Motor neuron (in vitro differentiated cells): Measurements from ENCODE around the gene GNS. TPM values are rescaled to one million over a fixed set of nuclear protein-coding genes. Genes with fewer than 3 reads are reported as not detected.

Source experiments
- ATAC-seq, 8 experiments: fragments of 200-7000 bp; cut with Tn5 transposase; replicated peaks in 6 of 8; 2 replicates each; pipeline ENCODE4 v1.8.0; 2021; ENCODE audit warnings: mild to moderate bottlenecking in 8 of 8, moderate library complexity in 8 of 8
- H3K27ac ChIP-seq, 2 donors: fragments of 250-450 bp; sonication (Bioruptor Pico); 2 replicates each; pipeline ENCODE4 v1.9.0; 2021; ENCODE audit warnings: antibody characterized with exemption in 2 of 2, mild to moderate bottlenecking in 2 of 2, moderate library complexity in 1 of 2
- H3K4me1 ChIP-seq, 2 donors: fragments of 250-450 bp; sonication (Bioruptor Pico); replicated peaks in 1 of 2; 2 replicates each; pipeline ENCODE4 v1.6.1; 2021; ENCODE audit warnings: antibody characterized with exemption in 2 of 2, mild to moderate bottlenecking in 2 of 2, moderate library complexity in 1 of 2
- H3K4me3 ChIP-seq, 5 donors: fragments of 250-450 bp; sonication (Bioruptor Pico); 2 replicates each; pipeline ENCODE4 v1.9.0; 2021; ENCODE audit warnings: antibody characterized with exemption in 5 of 5, mild to moderate bottlenecking in 5 of 5, moderate library complexity in 4 of 5
- WGBS, 10 experiments: fragments of 450-650 bp; shearing (Covaris generic); methylation state at CpG; one replicate each; pipeline ENCODE4 v1.0.0; 2022; 5-methylcytosine and 5-hydroxymethylcytosine counted together
- in situ Hi-C, 9 experiments: fragments of 400-800 bp; cut with MboI; loops; one replicate each; pipeline ENCODE4 v1.15.0; 2021; ENCODE audit warnings: low sequenced_read_pairs in 9 of 9, low pct_unique_long_range_greater_than_20kb in 2 of 9; ENCODE audit not compliant: unreplicated experiment in 9 of 9
- total RNA-seq, 8 experiments: library from RNA; unstranded; fragments of 300-600 nt; gene quantifications; 2 replicates each; pipeline versions ENCODE4 v1.2.3 to v1.2.4, GENCODE V29; 2022

Gene GNS
- total RNA-seq, 8 experiments from 2014 or later, result 19.2 to 126 (median 51.3) TPM

DNA sequence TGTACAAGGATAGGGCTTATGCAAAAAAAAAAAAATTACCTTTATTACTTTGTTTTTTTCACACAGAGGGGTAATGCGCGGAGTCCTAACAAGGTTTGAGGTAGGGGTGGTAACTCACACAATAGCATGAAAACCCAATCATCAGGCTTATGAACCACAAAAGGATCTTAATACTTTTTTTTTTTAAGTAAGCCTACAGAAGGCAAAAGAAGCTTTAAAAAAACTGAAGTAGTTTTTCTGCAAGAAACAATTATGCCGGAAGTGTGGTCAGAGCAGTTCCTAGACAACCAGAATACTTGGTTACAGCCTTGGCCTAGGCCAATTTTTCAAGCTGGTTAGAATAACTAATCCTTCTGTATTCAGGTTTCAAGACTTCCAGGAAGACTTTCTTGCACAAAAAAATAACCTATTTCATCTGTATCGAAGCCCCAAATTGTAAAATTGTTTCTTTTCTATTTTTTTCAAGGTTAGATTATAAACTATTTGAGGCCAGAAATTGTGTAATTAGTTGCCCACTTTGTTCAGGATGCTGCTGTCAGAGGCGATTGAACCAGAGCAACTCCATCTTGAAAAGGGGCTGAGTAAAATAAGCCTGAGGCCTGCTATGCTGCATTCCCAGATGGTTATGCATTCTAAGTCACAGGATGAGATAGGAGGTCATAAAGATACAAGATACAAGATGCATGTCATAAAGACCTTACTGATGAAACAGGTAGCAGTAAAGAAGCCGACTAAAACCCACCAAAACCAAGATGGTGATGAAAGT is 1.8 kb upstream of the GNS start:
- Histone ChIP-seq H3K4me1 (peaks cover 5 to 11% of the 10 kb centered on the region in 2 donors), H3K27ac (no peak overlapping the region), H3K4me3 (no peak overlapping the region)
- in situ Hi-C loops, result no loop called here
- whole genome bisulfite sequencing, 10 experiments, result 89 to 100% (median 93%) methylated on average over 2 to 6 of the region's 6 CpGs
- no peak for ATAC-seq

DNA sequence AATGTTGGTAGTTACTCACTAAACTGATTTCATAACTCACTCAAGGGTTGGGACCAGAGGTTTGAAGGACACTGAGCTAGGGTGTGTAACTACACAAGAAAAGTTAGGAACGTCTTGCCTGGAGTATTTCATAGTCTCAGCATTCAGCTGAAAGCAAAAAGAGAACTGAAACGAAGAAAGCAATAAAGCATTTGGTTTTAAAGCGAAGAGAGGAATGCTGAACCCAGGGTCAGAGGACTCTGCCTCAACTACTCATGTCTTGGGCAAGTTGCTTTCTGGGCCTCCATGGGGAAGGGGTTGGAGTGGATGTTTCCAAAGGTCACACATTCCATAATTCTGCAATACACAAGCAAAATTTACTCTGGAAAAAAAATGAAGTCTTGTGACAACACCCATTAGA is 1.4 kb downstream of the GNS start:
- 0 to 100% (median 67%) methylated on average over 1 to 3 of the region's 3 CpGs for WGBS, 10 experiments
- no peak overlapping the region for H3K27ac ChIP-seq
- in situ Hi-C loops, result no loop called here

DNA sequence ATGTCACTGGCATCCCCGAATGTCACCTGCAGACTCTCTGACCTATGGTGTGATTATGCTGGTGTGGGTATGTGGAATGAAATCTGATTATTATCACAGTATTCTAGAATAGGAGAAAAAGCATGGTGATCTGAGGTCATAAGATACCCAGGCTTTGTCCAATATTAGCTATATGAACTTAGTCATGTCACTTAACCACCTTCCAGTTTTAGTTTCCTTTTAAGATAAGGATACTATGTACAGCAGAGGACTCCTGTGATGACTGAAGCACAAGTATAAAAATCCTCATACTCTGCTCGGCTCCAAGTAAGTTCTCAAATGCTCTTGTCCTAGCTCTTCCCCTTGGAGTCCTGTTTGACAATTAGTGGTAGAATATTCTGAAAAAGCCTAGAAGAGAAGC is 2.8 kb downstream of the GNS start:
- Histone ChIP-seq H3K27ac (no peak overlapping the region), H3K4me1 (peaks cover 5 to 11% of the 10 kb centered on the region in 2 donors), H3K4me3 (no peak overlapping the region)
- ATAC-seq, result no peak
- 83 to 100% (median 100%) methylated on average over 1 to 2 of the region's 2 CpGs; no CpG with 5 or more reads in 4 of the 10 experiments for WGBS, 10 experiments
- in situ Hi-C loops, result no loop called here

More for the DNA sequence above, 1.4 kb downstream of the GNS start:
- H3K4me1 ChIP-seq, result peaks cover 5 to 11% of the 10 kb centered on the region in 2 donors
- no peak for ATAC-seq
- no peak overlapping the region for H3K4me3 ChIP-seq

- 82 to 100% (median 97%) methylated on average over 1 to 3 of the region's 3 CpGs for WGBS, 10 experiments
- H3K4me1 ChIP-seq, result peaks cover 0 to 7% of the 10 kb centered on the region in 2 donors
- no peak overlapping the region for H3K27ac ChIP-seq
- ATAC-seq, result no peak
- in situ Hi-C loops, result no loop called here
- H3K4me3 ChIP-seq, result no peak overlapping the region
Observed at GRCh38 chr12:64753427-64753826, 5.8 kb downstream of the GNS start.

DNA sequence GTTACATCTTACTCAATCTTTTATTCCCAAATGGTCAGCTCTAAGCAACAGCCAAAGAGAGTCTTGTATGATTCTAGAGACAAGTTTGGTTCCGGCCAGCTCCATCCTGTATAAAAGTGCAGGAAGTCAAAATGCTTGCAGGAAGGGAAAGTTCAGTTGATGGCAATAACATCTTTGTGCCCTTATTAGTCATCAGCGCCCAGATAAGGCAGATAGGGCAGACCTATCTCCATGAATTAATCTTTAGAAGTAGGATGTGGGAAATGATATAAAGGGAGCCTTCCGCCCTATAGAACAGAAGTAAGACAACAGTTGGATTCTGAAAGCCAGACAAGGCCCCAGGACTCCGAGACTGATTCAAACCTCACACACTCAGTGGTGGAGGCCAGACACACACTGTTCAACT is 6.4 kb downstream of the GNS start:
- no peak for ATAC-seq
- 70 to 100% (median 96%) methylated on average over 1 to 4 of the region's 4 CpGs; no CpG with 5 or more reads in 1 of the 10 experiments for WGBS, 10 experiments
- peaks cover 0 to under 1% of the 10 kb centered on the region in 2 donors for H3K4me1 ChIP-seq
- H3K4me3 ChIP-seq, result no peak overlapping the region
- in situ Hi-C loops, result no loop called here
- no peak overlapping the region for H3K27ac ChIP-seq

GRCh38 chr12:64752032-64752431 is 7.2 kb downstream of the GNS start:
- in situ Hi-C loops, result no loop called here
- ATAC-seq, result peak in 3 of 8 experiments; percentile 92 to 96 (median 93)

DNA sequence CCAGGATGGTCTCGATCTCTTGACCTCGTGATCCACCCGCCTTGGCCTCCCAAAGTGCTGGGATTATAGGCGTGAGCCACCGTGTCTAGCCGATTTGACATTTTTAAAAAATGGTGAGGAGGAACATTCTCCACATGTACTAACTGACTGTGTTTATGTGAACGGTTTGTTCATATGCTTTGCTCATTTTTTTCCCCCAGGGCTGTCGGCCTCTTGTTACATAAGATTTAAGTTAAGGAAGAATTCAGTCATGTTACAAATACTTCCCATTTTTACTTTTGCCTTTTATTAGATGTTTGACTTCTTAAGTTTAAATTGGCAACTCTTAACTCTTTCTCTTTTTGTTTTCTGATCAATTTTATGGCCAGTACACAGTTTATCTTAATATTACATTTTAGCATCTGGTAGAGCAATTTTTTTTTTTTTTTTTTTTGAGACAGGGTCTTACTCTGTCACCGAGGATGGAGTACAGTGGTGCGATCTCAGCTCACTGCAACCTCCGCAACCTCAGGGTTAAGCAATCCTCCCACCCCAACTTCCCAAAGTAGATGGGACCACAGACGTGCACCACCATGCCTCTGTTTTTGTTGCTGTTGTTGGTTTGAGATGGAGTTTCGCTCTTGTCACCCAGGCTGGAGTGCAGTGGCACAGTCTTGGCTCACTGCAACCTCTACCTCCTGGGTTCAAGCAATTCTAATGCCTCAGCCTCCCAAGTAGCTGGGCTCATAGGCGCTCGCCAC is 9.6 kb downstream of the GNS start:
- no peak overlapping the region for H3K27ac ChIP-seq
- H3K4me3 ChIP-seq, result no peak overlapping the region
- WGBS, 10 experiments, result 50 to 100% (median 94%) methylated on average over 2 to 8 of the region's 15 CpGs
- in situ Hi-C loops, result no loop called here
- ATAC-seq, result no peak
- no peaks in the 10 kb centered on the region for H3K4me1 ChIP-seq

More at GRCh38 chr12:64752032-64752431, 7.2 kb downstream of the GNS start:
- Histone ChIP-seq H3K27ac (no peak overlapping the region), H3K4me1 (no peaks in the 10 kb centered on the region), H3K4me3 (no peak overlapping the region)

DNA sequence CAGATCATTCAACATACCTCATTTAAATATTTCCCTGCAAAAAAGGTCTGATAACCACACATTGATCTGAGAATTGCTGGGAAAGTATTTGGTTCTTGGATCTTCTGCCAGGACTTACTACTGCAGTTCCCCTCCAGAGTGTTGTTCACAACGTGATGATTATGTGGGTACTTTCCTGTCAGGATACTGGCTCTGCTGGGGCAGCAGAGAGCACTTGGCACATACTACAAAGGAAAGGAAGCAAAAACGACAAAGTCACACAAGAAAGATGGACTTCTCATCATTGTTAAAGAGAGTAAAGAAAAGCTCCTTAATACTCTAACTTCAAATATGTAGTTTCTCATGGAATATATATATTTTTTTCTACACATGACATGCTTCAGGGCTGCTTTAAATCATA is 11.5 kb downstream of the GNS start:
- no peak overlapping the region for H3K4me3 ChIP-seq
- in situ Hi-C loops, result no loop called here
- H3K4me1 ChIP-seq, result no peaks in the 10 kb centered on the region
- H3K27ac ChIP-seq, result no peak overlapping the region
- ATAC-seq, result peak in 1 of 8 experiments; percentile 42
- WGBS, 10 experiments, result 5 to 100% (median 58%) methylated on average over 1 to 2 of the region's 2 CpGs; no CpG with 5 or more reads in 2 of the 10 experiments

GRCh38 chr12:64746663-64747062 is 12.5 kb downstream of the GNS start:
- Histone ChIP-seq H3K4me1 (no peaks in the 10 kb centered on the region), H3K27ac (no peak overlapping the region), H3K4me3 (no peak overlapping the region)
- WGBS, 10 experiments, result 67 to 100% (median 94%) methylated on average over 1 to 2 of the region's 2 CpGs; no CpG with 5 or more reads in 1 of the 10 experiments
- in situ Hi-C loops, result no loop called here
- ATAC-seq, result peak in 1 of 8 experiments; percentile 34

DNA sequence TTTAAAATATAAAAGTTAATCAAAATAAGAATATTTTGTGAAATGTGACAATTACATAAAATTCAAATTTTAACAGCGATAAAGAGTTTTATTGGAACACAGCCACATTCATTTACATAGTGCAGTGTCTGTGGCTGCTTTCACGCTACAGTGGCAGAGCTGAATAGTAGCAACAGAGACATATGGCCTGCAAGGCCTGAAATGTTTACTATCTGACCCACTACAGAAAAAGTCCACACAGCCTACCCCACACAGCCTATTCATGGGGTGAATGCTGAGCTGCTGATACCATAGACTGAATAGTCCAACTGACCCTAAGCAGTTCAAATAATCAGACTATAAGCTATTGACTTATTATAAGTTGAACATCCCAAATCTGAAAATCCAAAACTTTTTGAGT is 13.2 kb downstream of the GNS start:
- in situ Hi-C loops, result no loop called here
- WGBS, 10 experiments, result 43 to 100% (median 78%) methylated on average over 1 to 2 of the region's 2 CpGs; no CpG with 5 or more reads in 1 of the 10 experiments
- H3K4me3 ChIP-seq, result no peak overlapping the region
- peak in 5 of 8 experiments; percentile 30 to 67 (median 46) for ATAC-seq
- H3K4me1 ChIP-seq, result no peaks in the 10 kb centered on the region
- no peak overlapping the region for H3K27ac ChIP-seq

- no peaks in the 10 kb centered on the region for H3K4me1 ChIP-seq
- in situ Hi-C loops, result no loop called here
- H3K4me3 ChIP-seq, result no peak overlapping the region
- H3K27ac ChIP-seq, result no peak overlapping the region
- WGBS, 10 experiments, result 80 to 100% (median 95%) methylated on average over 1 to 6 of the region's 7 CpGs
- ATAC-seq, result no peak
Observed at GRCh38 chr12:64745259-64745807, 13.9 kb downstream of the GNS start.

GRCh38 chr12:64744422-64745258 is 14.6 kb downstream of the GNS start:
- Histone ChIP-seq H3K4me1 (no peaks in the 10 kb centered on the region), H3K27ac (no peak overlapping the region), H3K4me3 (no peak overlapping the region)
- ATAC-seq, result peak in 2 of 8 experiments; percentile 32 to 40
- WGBS, 10 experiments, result 58 to 100% (median 80%) methylated on average over 1 to 5 of the region's 5 CpGs
- in situ Hi-C loops, result no loop called here
